IMR-90 (cell line): Measurements from ENCODE around the gene IFRD1. TPM values are rescaled to one million over a fixed set of nuclear protein-coding genes. Genes with fewer than 3 reads are reported as not detected.

ENCODE experiments used
- ATAC-seq: fragments of 200-7000 bp; cut with Tn5 transposase; 2 replicates; pipeline ENCODE4 v1.9.1; 2020; ENCODE audit warnings: low read depth, mild to moderate bottlenecking, moderate library complexity
- BruUV-seq: library from RNA; stranded (reverse); fragments of 400-500 nt; replicated peaks from 2 replicates; lab custom pipeline; 2021; lab: Mats Ljungman, UMichigan
- CTCF ChIA-PET: fragments of 300-600 bp; formaldehyde crosslinking; extraction: SDS; loops from one replicate; lab custom pipeline; 2021; ENCODE audit warnings: antibody characterized with exemption; lab: Yijun Ruan, JAX
- POLR2A ChIA-PET: fragments of 300-600 bp; sonication (Branson Sonifier 250); formaldehyde crosslinking; loops from one replicate; lab custom pipeline; 2022; ENCODE audit warnings: antibody characterized with exemption; ENCODE audit not compliant: unreplicated experiment; lab: Charles Lee
- DNase-seq: peaks from one replicate; pipeline ENCODE4 v3.0.0; 2013
- H2AFZ ChIP-seq: replicated peaks from 2 replicates; pipeline ENCODE3; 2013; ENCODE audit warnings: low read length, mild to moderate bottlenecking; ENCODE audit not compliant: poor library complexity
- H2AK5ac ChIP-seq: 2 replicates; pipeline ENCODE4 v1.6.1; 2013; ENCODE audit warnings: low read depth, low read length, inconsistent platforms
- H2AK9ac ChIP-seq: replicated peaks from 2 replicates; pipeline ENCODE3; 2013; ENCODE audit warnings: mild to moderate bottlenecking, low read depth, low read length, moderate library complexity; ENCODE audit not compliant: poor library complexity
- H2BK120ac ChIP-seq: 2 replicates; pipeline ENCODE4 v1.6.1; 2013; ENCODE audit warnings: low read depth, low read length, inconsistent platforms
- H2BK15ac ChIP-seq: 3 replicates; pipeline ENCODE4 v1.6.1; 2013; ENCODE audit warnings: low read depth, low read length, inconsistent platforms
- H2BK20ac ChIP-seq: 2 replicates; pipeline ENCODE4 v1.6.1; 2013; ENCODE audit warnings: low read depth, mild to moderate bottlenecking, inconsistent platforms, low read length, moderate library complexity
- H2BK5ac ChIP-seq: 2 replicates; pipeline ENCODE4 v1.6.1; 2013; ENCODE audit warnings: mild to moderate bottlenecking, low read depth, low read length, inconsistent platforms; ENCODE audit not compliant: poor library complexity, severe bottlenecking
- H3K14ac ChIP-seq: replicated peaks from 2 replicates; pipeline ENCODE4 v1.6.1; 2013; ENCODE audit warnings: low read depth, low read length, inconsistent platforms
- H3K18ac ChIP-seq: 2 replicates; pipeline ENCODE4 v1.6.1; 2013; ENCODE audit warnings: low read depth, low read length, control low read depth
- H3K23ac ChIP-seq: 2 replicates; pipeline ENCODE4 v1.6.1; 2013; ENCODE audit warnings: low read depth, low read length, inconsistent platforms
- H3K27ac ChIP-seq: 2 replicates; pipeline ENCODE4 v1.5.1; 2013; ENCODE audit warnings: mild to moderate bottlenecking, control low read depth, low read length; ENCODE audit not compliant: insufficient read depth
- H3K27me3 ChIP-seq: 2 replicates; pipeline ENCODE4 v1.6.1; 2013; ENCODE audit warnings: low read length; ENCODE audit not compliant: control insufficient read depth, insufficient read depth
- H3K36me3 ChIP-seq: 2 replicates; pipeline ENCODE4 v1.6.1; 2013; ENCODE audit warnings: low read length, mixed read lengths; ENCODE audit not compliant: control insufficient read depth, insufficient read depth
- H3K4ac ChIP-seq: 2 replicates; pipeline ENCODE4 v1.6.1; 2013; ENCODE audit warnings: low read depth, low read length, inconsistent platforms
- H3K4me1 ChIP-seq: 2 replicates; pipeline ENCODE4 v1.6.1; 2013; ENCODE audit warnings: low read length, mixed read lengths; ENCODE audit not compliant: control insufficient read depth, insufficient read depth
- H3K4me2 ChIP-seq: 2 replicates; pipeline ENCODE4 v1.6.1; 2013; ENCODE audit warnings: low read depth, mild to moderate bottlenecking, control low read depth, low read length, moderate library complexity
- H3K4me3 ChIP-seq: 2 replicates; pipeline ENCODE4 v1.5.1; 2013; ENCODE audit warnings: low read depth, mild to moderate bottlenecking, control low read depth, low read length, moderate library complexity; ENCODE audit not compliant: insufficient read depth
- H3K56ac ChIP-seq: 2 replicates; pipeline ENCODE4 v1.6.1; 2013; ENCODE audit warnings: low read length, inconsistent platforms; ENCODE audit not compliant: insufficient read depth; ENCODE audit errors: extremely low read depth
- H3K79me1 ChIP-seq, 2 experiments: 2 replicates each; pipeline ENCODE4 v1.6.1; 2013; ENCODE audit warnings: low read length in 2 of 2, inconsistent platforms in 1 of 2, low read depth in 1 of 2
- H3K9ac ChIP-seq: 2 replicates; pipeline ENCODE4 v1.6.1; 2013; ENCODE audit warnings: low read depth, low read length, control low read depth
- H3K9me1 ChIP-seq: 2 replicates; pipeline ENCODE4 v1.6.1; 2013; ENCODE audit warnings: low read length, inconsistent platforms; ENCODE audit not compliant: insufficient read depth
- H3K9me3 ChIP-seq: 2 replicates; pipeline ENCODE4 v1.6.1; 2013; ENCODE audit warnings: low read length; ENCODE audit not compliant: control insufficient read depth, insufficient read depth
- H4K20me1 ChIP-seq: 2 replicates; pipeline ENCODE4 v1.6.1; 2013; ENCODE audit warnings: low read length, inconsistent platforms; ENCODE audit not compliant: insufficient read depth
- H4K5ac ChIP-seq: 2 replicates; pipeline ENCODE4 v1.6.1; 2013; ENCODE audit warnings: mild to moderate bottlenecking, low read depth, low read length, control low read depth
- H4K8ac ChIP-seq, 2 experiments: 2 replicates each; pipeline ENCODE4 v1.6.1; 2013; ENCODE audit warnings: low read depth in 2 of 2, low read length in 2 of 2, control low read depth in 1 of 2, inconsistent platforms in 1 of 2
- H4K91ac ChIP-seq: 2 replicates; pipeline ENCODE4 v1.6.1; 2013; ENCODE audit warnings: low read depth, low read length, inconsistent platforms; ENCODE audit not compliant: insufficient read depth
- CEBPB ChIP-seq: IDR thresholded peaks from 2 replicates; pipeline ENCODE4 v1.6.1; 2012; ENCODE audit warnings: low read depth, low read length, improper control_type of control experiment
- FOS ChIP-seq: fragments of 150-350 bp; IDR thresholded peaks from 2 replicates; pipeline ENCODE4 v1.6.1; 2016; ENCODE audit warnings: low read depth, low read length
- MAFK ChIP-seq: IDR thresholded peaks from 2 replicates; pipeline ENCODE4 v1.6.1; 2012; ENCODE audit warnings: low read depth, low read length, improper control_type of control experiment
- MAZ ChIP-seq: IDR thresholded peaks from 2 replicates; pipeline ENCODE4 v1.6.1; 2012; ENCODE audit warnings: low read depth, mild to moderate bottlenecking, low read length, improper control_type of control experiment, moderate library complexity, borderline replicate concordance
- MXI1 ChIP-seq: IDR thresholded peaks from 2 replicates; pipeline ENCODE4 v1.6.1; 2012; ENCODE audit warnings: low read depth, mild to moderate bottlenecking, low read length, moderate library complexity, borderline replicate concordance
- POLR2A ChIP-seq: IDR thresholded peaks from 2 replicates; pipeline ENCODE4 v1.6.1; 2012; ENCODE audit warnings: mild to moderate bottlenecking, low read depth, low read length
- RCOR1 ChIP-seq: IDR thresholded peaks from 2 replicates; pipeline ENCODE4 v1.6.1; 2012; ENCODE audit warnings: mild to moderate bottlenecking, low read length, improper control_type of control experiment; ENCODE audit not compliant: insufficient replicate concordance
- RFX5 ChIP-seq: IDR thresholded peaks from 2 replicates; pipeline ENCODE4 v1.8.0; 2012; ENCODE audit warnings: low read depth, mild to moderate bottlenecking, low read length, moderate library complexity
- SMC3 ChIP-seq: fragments of 150-350 bp; IDR thresholded peaks from 2 replicates; pipeline ENCODE4 v1.6.1; 2016; ENCODE audit warnings: low read depth, mild to moderate bottlenecking, antibody characterized with exemption, low read length, moderate library complexity
- WGBS, 2 experiments: methylation state at CpG; one replicate each; pipeline versions ENCODE4 v1.1.5 to v1.1.7; 2013; ENCODE audit warnings: missing lambda C conversion rate in 2 of 2; ENCODE audit not compliant: insufficient read length in 1 of 2; ENCODE audit errors: extremely low coverage in 2 of 2; 5-methylcytosine and 5-hydroxymethylcytosine counted together
- dilution Hi-C: fragments of 300-500 bp; cut with HindIII; formaldehyde crosslinking; loops from one replicate; pipeline ENCODE4 v1.14.3; 2018; ENCODE audit warnings: low sequenced_read_pairs; ENCODE audit not compliant: unreplicated experiment
- in situ Hi-C: fragments of 300-500 bp; cut with MboI; formaldehyde crosslinking; loops from 3 replicates; pipeline ENCODE4 v1.14.3; 2019; ENCODE audit warnings: low sequenced_read_pairs, inconsistent platforms, mixed read lengths
- intact Hi-C: fragments of 100-400 bp; cut with micrococcal nuclease; formaldehyde crosslinking; loops from 2 replicates; pipeline ENCODE4 v1.10.0; 2022
- polyA plus RNA-seq, 3 experiments: library from polyadenylated mRNA; depleted of rRNA; stranded (reverse); fragments of >200 nt; gene quantifications; 2 replicates each; pipeline ENCODE4 v1.2.3, GENCODE V29; 2012; ENCODE audit warnings: low replicate concordance in 1 of 3
- total RNA-seq: library from RNA; depleted of rRNA; stranded (reverse); fragments of >200 nt; gene quantifications from 2 replicates; pipeline ENCODE4 v1.2.3, GENCODE V29; 2012
- TF ChIP-seq, protein P1 (sequence below): fragments of 150-350 bp; IDR thresholded peaks from 2 replicates; pipeline ENCODE4 v1.6.1; 2016; ENCODE audit warnings: low read depth, mild to moderate bottlenecking, low read length, moderate library complexity, borderline replicate concordance
- TF ChIP-seq, protein P2 (sequence below): fragments of 150-350 bp; IDR thresholded peaks from 2 replicates; pipeline ENCODE4 v1.6.1; 2017; ENCODE audit warnings: mild to moderate bottlenecking, antibody characterized with exemption, low read length, low read depth

Gene IFRD1
- total and polyA plus RNA-seq, 2 of the 4 experiments (the other 2 are of a cell fraction), result 18.3 to 25.3 TPM

GRCh38 chr7:112428715-112429114 is 21.5 kb upstream of the IFRD1 start:
- Histone ChIP-seq H3K4me1 (no peaks in the 10 kb centered on the region), H3K18ac (no peak overlapping the region), H3K27me3 (no peaks in the 10 kb centered on the region; the same call in 1 of the 2 replicates), H3K9me1 (no peaks in the 10 kb centered on the region), H2AK5ac (no peak overlapping the region), H3K14ac (no peak overlapping the region), H4K91ac (no peak overlapping the region), H3K56ac (no peak overlapping the region), H2BK20ac (no peak overlapping the region), H4K5ac (no peak overlapping the region), H2BK120ac (no peak overlapping the region), H4K8ac (no peak overlapping the region), H3K9ac (no peak overlapping the region), H3K4me2 (no peak overlapping the region), H3K27ac (no peak overlapping the region), H3K4ac (no peak overlapping the region), H3K36me3 (no peaks in the 10 kb centered on the region), H3K9me3 (no peaks in the 10 kb centered on the region), H3K23ac (no peak overlapping the region), H4K20me1 (no peaks in the 10 kb centered on the region), H3K4me3 (no peak overlapping the region), H3K79me1 (no peaks in the 10 kb centered on the region), H2BK15ac (no peak overlapping the region), H2AK9ac (no peak overlapping the region), H2AFZ (no peak overlapping the region), H2BK5ac (no peak overlapping the region)
- DNase-seq, result no peak
- ChIA-PET POLR2A (no interaction called here), CTCF (no interaction called here)
- TF ChIP-seq FOS, result no peak
- TF ChIP-seq MAZ, result no peak
- TF ChIP-seq MAFK, result no peak
- TF ChIP-seq, protein P1, sequence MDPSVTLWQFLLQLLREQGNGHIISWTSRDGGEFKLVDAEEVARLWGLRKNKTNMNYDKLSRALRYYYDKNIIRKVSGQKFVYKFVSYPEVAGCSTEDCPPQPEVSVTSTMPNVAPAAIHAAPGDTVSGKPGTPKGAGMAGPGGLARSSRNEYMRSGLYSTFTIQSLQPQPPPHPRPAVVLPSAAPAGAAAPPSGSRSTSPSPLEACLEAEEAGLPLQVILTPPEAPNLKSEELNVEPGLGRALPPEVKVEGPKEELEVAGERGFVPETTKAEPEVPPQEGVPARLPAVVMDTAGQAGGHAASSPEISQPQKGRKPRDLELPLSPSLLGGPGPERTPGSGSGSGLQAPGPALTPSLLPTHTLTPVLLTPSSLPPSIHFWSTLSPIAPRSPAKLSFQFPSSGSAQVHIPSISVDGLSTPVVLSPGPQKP, result no peak
- TF ChIP-seq POLR2A, result no peak
- TF ChIP-seq MXI1, result no peak
- no peak for TF ChIP-seq CEBPB
- no peak for TF ChIP-seq RCOR1
- no peak for TF ChIP-seq RFX5
- TF ChIP-seq, protein P2, sequence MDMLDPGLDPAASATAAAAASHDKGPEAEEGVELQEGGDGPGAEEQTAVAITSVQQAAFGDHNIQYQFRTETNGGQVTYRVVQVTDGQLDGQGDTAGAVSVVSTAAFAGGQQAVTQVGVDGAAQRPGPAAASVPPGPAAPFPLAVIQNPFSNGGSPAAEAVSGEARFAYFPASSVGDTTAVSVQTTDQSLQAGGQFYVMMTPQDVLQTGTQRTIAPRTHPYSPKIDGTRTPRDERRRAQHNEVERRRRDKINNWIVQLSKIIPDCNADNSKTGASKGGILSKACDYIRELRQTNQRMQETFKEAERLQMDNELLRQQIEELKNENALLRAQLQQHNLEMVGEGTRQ, result no peak
- no peak for TF ChIP-seq SMC3
- intact Hi-C loops (no loop called here), dilution Hi-C loops (no loop called here), in situ Hi-C loops (no loop called here)
- ATAC-seq, result no peak
- WGBS, 2 experiments, result no CpG with 5 or more reads among the region's 2 CpGs
- BruUV-seq, result no TSS peak
